GM21447 (cell line): Measurements from ENCODE around the gene POU2AF1.
A peak's percentile ranks its signal among the peaks of the same experiment; 100 is the strongest.

Experiments used
- ATAC-seq: cut with Tn5 transposase; IDR thresholded peaks from one replicate; pipeline ENCODE4 v1.9.1; 2021; ENCODE audit not compliant: unreplicated experiment

Gene POU2AF1, protein sequence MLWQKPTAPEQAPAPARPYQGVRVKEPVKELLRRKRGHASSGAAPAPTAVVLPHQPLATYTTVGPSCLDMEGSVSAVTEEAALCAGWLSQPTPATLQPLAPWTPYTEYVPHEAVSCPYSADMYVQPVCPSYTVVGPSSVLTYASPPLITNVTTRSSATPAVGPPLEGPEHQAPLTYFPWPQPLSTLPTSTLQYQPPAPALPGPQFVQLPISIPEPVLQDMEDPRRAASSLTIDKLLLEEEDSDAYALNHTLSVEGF

DNA sequence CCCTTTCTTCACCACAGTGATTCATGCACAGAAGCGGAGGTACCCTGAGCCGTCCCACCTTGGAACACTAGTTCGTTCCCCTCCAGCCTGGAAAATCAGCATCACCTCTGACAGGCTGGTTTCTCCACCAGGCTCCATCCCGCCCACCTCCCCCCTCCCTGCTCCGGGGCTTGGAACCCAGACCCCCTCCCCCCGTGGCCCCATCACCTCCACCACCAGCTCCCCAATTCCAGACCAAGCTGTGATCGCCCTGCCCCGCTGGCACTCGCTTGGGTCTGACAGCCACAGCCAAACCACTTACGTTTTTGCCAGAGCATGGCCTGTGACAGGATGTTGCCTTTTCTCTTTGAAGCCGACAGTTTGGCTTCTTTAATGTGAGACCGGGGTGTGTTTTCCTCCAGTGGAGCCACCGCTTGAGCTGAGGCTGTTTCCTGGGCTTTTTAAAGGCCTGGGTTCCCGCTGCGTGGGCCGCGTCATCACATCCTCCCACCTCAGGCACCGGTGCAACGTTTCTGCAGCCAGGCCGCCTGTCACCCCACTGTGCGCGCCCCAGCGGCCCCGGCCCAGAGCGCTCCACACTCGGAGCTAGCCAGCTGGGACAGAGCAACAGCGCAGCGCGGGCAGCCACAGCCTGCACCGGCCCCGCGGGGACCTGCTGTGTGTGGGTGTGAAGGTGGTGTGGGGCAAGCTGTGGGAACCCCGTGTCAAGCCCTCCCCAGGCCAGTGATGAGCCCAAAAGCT is at the start of gene POU2AF1:
POU2AF1 (minus strand) TSS at position 415 of the 741 bp plus-strand sequence; CDS start at position 317, 98 bp downstream.
- peak; percentile 53 for ATAC-seq

DNA sequence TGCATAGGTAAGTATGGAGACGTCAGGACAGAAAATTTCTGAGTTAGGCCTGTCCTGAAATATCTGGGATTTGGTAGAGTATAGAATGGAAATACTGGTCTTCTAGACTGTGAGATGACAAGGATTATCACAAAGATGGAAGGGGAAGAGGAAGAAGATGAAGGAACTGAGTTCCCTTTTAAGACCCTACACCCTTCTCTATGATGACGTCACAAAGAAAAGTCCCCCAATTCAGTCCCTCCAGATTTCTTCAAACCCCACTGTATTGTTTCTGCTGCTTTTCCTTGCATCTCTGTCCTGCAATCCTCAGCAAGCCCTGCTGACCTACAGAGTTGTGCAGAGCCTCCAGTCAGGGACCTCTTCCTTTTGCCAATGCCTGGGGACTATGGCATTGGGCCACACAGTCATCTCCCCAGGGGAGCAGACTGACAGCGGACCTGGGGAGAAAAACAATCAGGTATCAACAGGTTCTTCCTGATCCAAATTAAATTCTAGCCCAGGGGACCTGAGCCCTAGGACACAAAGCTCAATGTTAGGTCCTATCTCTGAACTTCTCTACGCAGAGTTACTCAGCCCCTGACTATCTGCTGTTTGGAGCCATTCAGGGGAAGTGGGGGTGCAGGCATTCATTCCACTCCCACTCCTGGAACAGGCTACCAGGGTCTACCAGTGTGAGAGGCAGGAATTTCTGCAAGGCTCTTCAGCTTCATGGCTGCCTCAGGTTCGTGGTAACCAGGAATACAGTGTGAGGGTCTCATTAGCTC is 49.2 kb upstream of the POU2AF1 start:
- no peak for ATAC-seq

DNA sequence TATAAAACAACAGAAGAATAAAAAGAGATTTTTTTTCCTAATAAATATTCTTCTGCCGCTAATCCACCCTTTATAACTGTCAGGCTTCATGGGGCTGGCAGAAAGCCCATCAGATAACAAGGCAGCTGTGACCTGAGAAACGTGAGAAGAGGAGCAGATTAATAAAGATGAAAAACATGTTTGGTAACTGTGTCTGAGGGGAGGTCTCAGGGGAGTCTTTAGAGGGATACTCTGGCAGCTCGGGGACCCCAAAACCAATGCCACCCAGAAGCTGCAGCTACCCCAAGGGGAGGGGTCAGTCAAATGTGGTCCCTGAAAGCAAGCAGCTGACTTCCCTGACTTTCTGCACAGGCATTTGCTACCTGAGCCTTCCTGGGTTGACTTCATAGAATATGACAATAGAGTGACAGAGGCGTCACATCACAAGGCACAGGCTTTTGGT is 48.4 kb upstream of the POU2AF1 start:
- no peak for ATAC-seq

DNA sequence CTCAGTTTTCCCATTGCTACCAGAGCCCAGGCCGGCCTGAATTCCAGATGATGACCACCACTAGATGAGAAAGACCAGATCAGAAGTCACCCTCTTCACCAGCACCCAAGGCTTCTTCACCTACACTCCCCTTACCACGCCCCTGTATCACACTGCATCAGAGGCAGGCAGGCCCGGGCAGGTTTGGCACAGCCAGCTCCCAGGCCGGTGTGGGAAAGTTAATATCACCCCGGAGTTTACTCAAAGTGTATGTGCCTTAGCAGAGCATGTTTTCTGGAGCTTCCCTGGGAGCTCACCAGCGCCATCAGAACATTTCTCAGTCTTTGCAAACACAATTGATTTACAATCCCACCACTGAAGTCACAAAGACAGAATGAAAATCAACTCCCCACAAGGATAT is 47.5 kb upstream of the POU2AF1 start:
- no peak for ATAC-seq

DNA sequence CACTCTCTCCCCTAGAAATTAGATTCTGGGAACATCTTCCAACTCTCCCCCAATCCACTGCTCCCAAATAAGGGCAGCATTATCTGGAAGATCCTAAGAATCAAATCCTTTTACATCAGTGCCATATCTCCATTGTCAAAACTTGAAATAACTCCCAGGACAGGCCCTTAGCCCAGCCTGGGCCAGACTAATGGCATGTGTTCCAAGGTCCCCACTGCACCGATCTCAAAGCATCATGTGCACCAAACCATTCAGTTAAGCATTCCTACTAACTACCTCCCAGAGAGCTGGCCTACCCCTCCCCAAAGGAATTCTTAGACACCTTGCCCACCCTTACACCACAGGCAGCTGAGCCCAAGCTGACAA is 44.2 kb upstream of the POU2AF1 start:
- ATAC-seq, result no peak

DNA sequence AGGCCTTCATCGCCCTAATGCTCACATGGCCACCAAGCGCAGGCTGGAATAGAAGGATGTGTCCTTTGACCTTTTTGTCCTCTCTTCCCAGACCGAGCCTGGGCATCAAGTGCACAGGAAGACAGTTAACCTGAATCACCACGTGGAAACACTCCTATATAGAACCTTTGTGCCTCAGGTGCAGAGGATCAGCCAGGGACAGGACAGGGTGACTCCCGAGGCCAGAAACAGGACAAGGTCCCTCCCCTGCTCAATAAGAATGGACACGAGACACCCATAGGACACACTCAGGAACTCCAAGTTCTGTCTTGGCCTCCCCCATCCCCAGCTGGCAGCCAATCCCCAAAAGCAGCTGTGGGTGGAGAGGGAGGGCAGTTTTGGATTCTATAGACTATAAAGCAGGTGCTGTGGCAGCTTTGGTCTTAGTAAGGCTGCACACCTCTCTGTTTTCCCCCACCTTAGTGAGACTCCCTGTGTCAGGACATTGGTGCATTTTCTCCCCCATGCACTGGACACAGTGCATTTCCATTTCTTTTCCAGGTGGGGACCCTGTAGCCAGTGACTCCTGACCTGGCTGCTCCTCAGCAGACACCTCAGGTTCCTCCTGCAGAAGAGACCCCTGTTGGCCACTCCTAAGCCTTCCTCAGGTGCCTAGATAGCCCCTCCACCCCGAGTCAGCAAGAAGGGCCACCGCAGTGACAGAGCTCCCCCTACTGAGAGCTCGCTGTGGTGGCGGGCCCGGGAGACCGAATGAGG is 43.6 kb upstream of the POU2AF1 start:
- ATAC-seq, result peak; percentile 77

DNA sequence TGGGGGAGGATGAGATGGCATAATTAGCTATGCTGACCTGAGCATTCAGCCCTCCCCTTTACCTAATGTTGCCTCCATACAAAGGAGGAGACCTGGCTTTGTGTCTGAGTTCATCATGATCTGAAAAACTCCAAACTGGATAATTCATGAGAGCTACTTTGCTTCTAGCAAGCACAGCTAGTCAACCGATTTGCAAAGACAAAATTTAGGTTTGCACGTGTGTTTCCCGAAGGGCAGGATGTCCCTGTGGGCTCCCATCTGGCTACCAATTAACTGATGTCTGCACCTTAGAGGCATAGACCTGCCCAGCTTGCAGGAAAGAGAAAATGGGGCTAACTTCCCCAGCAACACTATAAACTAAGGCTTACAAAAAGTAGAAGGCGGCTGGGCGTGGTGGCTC is 42.2 kb upstream of the POU2AF1 start:
- ATAC-seq, result no peak

DNA sequence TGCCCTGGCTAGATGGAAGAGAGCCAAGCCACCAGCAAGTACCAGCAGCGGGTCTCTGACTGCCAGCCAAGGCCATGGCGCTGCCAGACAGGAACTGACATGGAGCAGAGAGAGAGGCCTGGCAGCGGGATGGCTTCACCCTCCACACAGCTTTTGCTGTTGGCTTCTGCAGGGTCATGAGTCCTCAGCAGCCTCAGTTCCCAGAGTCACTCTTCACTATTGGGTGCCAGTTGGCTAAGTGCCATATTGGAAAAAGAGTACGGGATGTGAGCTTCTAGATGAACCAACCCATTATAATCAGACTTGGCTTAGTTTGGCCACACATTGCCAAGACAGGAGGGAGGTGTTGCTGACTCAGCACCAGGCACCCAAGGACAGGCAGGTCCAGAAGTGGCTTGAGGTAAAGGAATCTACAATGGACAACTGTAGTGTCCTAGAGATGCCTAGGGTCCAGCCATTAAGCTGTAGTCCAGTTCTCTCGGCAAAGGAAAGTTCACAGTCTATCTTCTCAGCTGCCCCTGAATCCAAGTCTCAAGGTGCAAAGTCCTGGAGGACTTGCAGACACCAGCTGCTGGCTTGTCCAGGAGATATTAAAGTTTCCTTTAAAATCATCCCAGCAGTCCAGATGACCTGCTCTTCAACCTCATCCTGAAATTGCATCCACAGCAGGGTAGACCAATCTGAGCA is 40.7 kb upstream of the POU2AF1 start:
- ATAC-seq, result no peak

DNA sequence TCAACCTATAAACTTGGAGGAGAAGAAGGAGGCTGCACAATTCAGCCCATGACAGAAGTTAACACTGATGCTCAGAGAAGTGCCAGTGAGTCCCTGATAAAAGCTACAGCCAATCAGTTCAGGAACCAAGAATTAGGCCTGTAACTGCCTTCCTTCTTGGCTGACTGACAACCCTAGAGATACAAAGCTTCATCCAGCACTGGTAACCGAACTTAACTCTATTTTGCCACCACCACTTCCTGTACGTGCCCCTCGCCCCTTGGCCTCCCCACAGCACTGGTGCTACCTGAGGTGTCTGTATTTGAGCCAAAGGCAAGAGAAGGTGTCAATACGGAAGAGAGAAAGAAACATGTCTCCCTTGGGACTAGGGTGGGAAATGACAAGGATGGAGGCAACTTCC is 40.1 kb upstream of the POU2AF1 start:
- no peak for ATAC-seq

DNA sequence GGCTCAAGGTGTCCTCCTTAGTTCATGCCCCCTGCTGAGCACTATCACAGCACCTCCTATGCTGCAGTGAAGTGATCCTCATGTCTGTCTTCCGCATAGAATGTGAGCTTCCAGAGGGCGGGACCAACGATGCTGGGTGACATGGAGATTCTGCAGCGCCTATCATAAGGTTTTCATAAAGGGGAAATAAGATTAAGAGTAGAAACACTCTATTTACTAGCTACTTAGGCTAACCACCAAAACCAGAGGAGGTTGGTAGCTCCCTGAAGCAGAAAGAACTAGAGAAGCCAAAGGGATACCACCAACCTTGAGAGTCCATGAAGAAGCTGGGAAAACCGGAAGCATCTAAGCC is 39.3 kb upstream of the POU2AF1 start:
- ATAC-seq, result no peak

DNA sequence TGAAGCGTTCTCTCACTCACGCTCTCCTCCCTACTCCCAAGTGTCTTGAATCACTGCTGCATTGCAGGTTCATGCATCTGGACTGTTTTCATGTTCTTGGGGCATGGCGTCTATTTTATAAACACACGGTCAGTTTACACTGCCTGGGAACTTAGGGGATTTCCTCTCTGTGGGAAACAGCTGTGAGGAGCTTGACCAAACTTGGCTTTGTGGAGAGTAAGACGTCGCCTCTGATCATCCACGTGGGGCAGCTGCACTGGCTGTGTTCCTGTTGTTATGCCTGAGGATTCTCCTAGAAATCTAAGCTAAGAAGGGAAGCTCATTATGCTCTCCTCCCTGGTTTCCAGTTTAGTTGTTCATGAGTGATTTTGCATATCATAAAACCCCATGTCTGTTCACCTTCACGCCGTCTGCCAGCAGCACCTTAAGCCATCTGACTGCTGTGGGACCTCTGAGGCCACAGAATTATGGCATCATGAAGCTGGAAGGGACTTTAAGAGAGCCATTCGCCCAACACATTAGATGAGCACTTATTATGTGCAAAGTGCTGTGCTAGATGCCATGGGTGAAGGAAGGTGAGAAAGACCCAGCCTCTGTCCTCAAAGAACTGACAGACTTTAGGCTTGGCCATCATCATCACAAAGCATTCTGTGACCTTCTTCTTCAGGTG is 38.8 kb upstream of the POU2AF1 start:
- ATAC-seq, result peak; percentile 33

DNA sequence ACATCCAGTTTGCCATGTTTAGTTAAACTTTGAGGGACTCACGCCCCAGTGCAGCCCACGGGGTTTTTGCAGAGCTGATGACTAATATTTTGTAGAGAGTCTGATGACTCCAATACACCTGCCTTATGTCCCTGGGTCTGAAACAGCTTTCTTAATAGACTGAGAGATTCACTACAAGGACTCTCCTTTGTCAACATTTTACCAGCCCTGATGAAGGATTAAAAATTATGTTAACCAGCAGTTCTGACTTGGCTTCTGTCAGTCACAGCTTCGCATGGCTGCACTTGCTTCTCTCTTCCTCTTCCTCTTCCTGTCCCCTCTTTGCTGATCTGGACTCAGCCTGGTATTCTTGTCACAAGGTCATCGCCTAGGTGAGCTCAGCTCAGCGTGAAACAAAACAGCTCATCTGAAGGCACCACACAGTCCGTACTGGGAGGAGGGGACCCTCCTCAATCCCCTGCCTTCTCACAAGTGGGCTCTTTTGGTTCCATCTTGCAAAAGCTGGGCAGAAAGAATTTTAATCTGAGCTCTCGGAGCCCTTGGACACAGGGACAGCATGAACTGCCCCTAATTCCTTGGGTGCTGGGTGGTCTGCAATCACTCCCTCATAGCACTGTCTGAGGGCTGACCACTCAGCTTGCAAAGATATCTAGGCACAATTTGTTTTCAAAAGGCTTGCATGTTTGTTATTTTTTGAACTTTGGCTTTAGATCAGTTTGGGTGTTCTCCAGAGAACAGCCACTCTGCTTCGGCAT is 38.1 kb upstream of the POU2AF1 start:
- ATAC-seq, result peak; percentile 58

DNA sequence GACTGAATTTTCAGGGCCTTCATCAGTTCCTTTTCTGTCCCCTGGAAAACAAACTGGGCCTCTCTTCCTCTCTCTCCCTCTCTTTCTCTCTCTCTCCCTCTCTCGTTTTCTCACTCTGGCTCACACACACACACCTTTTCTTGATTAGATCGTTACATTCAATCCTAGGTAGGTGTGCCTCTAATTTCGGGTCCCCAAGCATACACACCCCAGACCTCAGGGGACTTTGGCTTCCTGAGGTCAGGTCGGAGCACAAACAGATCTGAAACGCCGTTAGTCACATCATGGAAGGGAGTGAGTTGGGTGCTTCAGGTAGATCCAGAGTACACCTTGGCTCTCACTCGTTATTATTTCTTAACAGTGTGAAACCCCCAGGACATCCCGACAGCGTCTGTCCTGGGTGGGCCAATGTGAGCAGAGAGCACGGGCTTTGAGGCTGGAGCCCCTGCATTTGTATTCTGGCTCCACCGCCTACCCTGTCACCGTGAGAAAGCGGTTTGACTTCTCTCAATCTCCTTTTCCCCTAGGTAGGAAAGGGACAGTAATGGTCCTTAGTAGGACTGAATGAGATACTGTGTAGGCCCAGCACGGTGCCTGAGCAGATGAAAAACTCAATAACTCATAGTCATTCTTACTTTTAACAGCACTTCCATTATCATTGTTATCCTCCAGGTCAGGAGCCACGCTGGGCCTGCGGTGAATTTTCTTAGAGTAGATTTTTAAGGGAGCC is 37.3 kb upstream of the POU2AF1 start:
- ATAC-seq, result peak; percentile 10

DNA sequence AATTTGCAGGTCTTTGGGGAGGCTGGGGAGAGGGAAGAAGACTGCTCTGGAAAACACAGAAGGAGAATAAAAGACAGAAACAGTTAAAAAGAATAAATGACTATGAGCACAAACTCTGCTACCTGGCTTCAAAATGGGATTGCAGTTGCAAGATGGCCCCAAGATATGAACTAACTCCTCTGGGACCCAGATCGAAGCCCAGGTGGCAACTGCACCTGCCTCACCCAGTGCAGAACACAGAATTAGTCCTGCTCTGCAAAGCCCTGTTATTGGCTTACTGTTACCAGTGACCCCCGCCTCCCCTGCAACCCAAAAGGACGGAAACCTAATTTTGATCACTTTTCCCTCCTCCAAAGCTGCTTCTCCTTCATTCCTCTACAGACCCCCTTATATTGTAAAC is 35.9 kb upstream of the POU2AF1 start:
- ATAC-seq, result no peak

DNA sequence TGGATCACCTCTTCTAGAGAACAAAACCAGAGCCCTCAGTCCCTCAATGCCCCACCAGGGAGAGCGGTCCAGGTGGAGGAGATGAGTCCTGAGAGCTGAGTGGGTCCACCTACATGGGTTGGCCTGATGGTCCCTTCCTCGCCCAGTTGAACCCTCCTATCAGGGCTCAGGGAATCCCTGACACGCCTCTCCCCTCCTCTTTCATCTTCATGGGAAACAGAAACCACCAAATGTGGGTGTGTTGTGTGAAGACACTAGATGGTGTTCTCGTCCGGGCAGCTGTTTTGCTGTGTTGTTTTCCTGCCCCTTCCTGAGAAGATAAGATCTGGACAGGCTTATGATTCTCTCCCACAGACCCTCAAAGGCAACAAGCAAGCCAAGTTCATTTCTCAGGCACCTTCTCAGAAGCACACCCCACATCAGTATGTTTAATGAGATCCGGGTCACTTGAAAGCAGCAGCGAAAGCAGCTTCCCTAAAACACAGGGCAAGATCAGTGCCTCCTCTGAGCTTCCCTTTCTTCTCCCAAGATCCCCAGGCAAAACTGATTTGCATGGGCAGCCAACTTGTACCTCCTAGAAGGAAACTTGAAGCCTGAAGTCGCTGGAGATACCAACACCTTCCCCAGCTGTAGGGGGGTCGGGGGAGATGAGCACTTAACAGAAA is 35.3 kb upstream of the POU2AF1 start:
- peak; percentile 30 for ATAC-seq

DNA sequence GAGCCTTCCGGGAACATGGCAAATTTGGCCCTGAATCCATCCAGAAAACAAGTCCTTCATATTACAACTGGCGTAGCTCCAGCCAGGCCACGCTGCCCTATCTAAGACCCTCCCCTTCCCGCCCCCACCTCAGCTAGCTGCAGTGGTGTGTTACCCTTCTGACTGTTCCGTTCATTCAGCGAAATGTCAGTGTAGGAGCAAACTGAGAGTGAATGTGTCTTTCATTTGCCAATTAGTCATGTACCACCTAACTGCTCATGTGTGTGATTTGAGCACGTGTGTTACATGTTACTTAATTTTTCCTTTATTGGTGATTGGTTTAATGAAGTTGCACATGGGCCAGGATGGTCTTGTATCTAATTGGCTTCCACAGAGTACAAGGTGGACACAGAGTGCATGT is 34.8 kb upstream of the POU2AF1 start:
- no peak for ATAC-seq

DNA sequence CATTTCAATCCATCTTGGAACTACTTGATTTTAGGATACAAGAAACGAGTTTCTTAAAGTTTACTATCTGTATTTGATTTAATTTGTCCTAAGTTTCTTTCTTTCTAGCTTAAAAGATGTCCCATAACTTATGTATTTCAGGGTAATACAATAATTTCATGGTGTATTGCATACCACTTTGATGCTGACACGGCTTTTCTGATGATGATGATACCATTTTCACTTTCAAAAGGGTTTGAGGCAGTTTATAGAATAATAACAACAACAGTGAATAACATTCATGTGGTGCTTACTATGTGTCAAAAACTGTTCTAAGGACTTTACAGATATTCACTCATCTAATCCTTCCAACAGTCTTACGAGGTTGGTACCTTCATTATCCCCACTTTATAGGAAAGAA is 33.2 kb upstream of the POU2AF1 start:
- no peak for ATAC-seq

DNA sequence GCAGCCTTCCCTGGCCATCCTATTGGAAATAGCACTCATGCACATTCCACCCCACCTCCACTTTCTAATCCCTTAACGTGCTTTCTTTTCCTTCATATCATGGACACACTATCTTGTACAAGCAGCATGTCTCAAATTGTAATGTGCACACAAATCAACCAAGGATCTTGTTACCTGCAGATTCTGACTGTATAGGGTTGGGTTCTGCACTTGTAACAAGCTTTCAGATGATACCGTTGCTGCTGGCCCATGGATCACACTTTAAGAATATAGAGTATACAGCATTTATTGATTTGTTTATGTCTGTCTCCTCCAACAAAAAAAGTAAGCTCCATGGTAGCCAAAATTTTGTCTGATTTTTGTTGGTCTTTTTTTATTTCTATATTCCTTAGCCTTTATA is 32.4 kb upstream of the POU2AF1 start:
- ATAC-seq, result no peak
